22Rv1 (cell line): Measurements from ENCODE around the gene MFGE8.

Experiments
- CTCF ChIP-seq: fragments of 450-650 bp; IDR thresholded peaks from 2 replicates; pipeline ENCODE4 v1.5.1; 2017; ENCODE audit warnings: mild to moderate bottlenecking
- ZFX ChIP-seq: fragments of 450-650 bp; IDR thresholded peaks from 2 replicates; pipeline ENCODE4 v1.6.1; 2017; ENCODE audit warnings: antibody characterized with exemption, borderline replicate concordance

DNA sequence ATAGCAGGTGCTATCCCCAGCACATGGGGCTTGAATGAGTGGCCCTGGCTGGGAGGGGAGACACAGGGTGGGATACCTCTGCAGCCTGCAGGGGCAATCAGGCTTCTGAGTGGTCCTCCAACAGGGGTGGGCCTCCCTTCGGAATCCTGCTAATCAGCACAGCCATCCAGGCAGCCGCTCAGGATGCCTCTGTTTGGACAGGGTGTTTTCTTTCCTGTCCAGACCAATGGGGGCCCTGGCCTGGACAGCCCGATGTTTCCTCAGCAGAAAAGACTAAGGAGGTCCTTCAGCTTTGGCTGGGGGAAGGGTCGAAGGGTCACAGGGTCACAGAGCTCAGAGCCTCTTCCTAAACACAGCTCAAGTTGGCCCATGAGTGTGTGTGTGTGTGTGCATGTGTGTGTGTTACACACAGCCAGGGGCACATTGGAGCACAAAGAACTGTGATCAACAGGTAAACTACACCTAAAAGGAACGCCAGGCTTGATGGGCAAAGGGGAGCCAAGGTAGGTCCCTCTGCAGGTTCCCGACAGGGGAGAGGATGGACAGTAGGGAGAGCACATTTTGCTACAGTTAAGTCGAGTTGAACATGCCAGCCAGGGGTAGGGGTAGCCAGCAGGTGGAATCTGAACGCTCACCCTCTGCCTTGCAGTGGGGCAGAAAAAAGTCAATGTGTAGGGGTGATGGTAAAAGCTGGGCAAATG is 16.7 kb downstream of the MFGE8 start:
- TF ChIP-seq CTCF (no peak), ZFX (no peak)
